Measurements from ENCODE around the gene GABBR1.
"Not testable (repeated sequence)": the region's sequence is repeated elsewhere in the genome, so short reads cannot be mapped to it uniquely, and the experiment has no call there.

Gene GABBR1

GRCh38 chr6:29632789-29633533 is at the start of gene GABBR1:
TSS of gene GABBR1 (minus strand) at chr6:29633183. CDS start at chr6:29632385, 798 bp downstream.
- Mint-ChIP-seq H3K4me1 (ENCODE audit: low read depth) (peaks cover 45% of the 10 kb centered on the region), H3K9me3 (ENCODE audit: low read depth) (no peaks in the 10 kb centered on the region), H3K4me3 (peak within 1 kb of the TSS; percentile 97), H3K27ac (peak within 1 kb of the TSS; percentile 59), H3K27me3 (no peaks in the 10 kb centered on the region), H3K36me3 (no peaks in the 10 kb centered on the region)

GRCh38 chr6:29681811-29682210 is 48.8 kb upstream of the GABBR1 start:
- H3K27me3 Mint-ChIP-seq = no peaks in the 10 kb centered on the region
- H3K4me1 Mint-ChIP-seq (ENCODE audit: low read depth) = peaks cover 2% of the 10 kb centered on the region
- no peak overlapping the region for H3K27ac Mint-ChIP-seq
- H3K4me3 Mint-ChIP-seq = no peak overlapping the region
- H3K36me3 Mint-ChIP-seq = no peaks in the 10 kb centered on the region
- H3K9me3 Mint-ChIP-seq (ENCODE audit: low read depth) = no peaks in the 10 kb centered on the region

GRCh38 chr6:29680904-29681303 is 47.9 kb upstream of the GABBR1 start, which contains the start of gene ZFP57:
TSS of gene ZFP57 (minus strand) at chr6:29681152. CDS start at chr6:29677003, 4,149 bp downstream.
- H3K4me3 Mint-ChIP-seq = no peak within 1 kb of the TSS
- no peaks in the 10 kb centered on the region for H3K27me3 Mint-ChIP-seq
- no peaks in the 10 kb centered on the region for H3K9me3 Mint-ChIP-seq (ENCODE audit: low read depth)
- no peaks in the 10 kb centered on the region for H3K36me3 Mint-ChIP-seq
- H3K27ac Mint-ChIP-seq = no peak within 1 kb of the TSS
- H3K4me1 Mint-ChIP-seq (ENCODE audit: low read depth) = peaks cover 2% of the 10 kb centered on the region

GRCh38 chr6:29680416-29680815 is 47.4 kb upstream of the GABBR1 start:
- H3K4me3 Mint-ChIP-seq = no peak overlapping the region
- no peak overlapping the region for H3K27ac Mint-ChIP-seq
- H3K27me3 Mint-ChIP-seq = no peaks in the 10 kb centered on the region

GRCh38 chr6:29679962-29680361 is 47.0 kb upstream of the GABBR1 start:
- no peaks in the 10 kb centered on the region for H3K36me3 Mint-ChIP-seq
- no peak overlapping the region for H3K27ac Mint-ChIP-seq
- H3K4me1 Mint-ChIP-seq (ENCODE audit: low read depth) = peaks cover 2% of the 10 kb centered on the region
- H3K27me3 Mint-ChIP-seq = no peaks in the 10 kb centered on the region
- H3K4me3 Mint-ChIP-seq = no peak overlapping the region
- H3K9me3 Mint-ChIP-seq (ENCODE audit: low read depth) = no peaks in the 10 kb centered on the region

More at GRCh38 chr6:29680416-29680815, 47.4 kb upstream of the GABBR1 start:
- H3K4me1 Mint-ChIP-seq (ENCODE audit: low read depth) = peaks cover 2% of the 10 kb centered on the region
- no peaks in the 10 kb centered on the region for H3K9me3 Mint-ChIP-seq (ENCODE audit: low read depth)
- H3K36me3 Mint-ChIP-seq = no peaks in the 10 kb centered on the region

GRCh38 chr6:29678114-29678513 is 45.1 kb upstream of the GABBR1 start:
- Mint-ChIP-seq H3K36me3 (no peaks in the 10 kb centered on the region), H3K27me3 (no peaks in the 10 kb centered on the region), H3K27ac (no peak overlapping the region), H3K9me3 (ENCODE audit: low read depth) (no peaks in the 10 kb centered on the region), H3K4me3 (no peak overlapping the region), H3K4me1 (ENCODE audit: low read depth) (peaks cover 2% of the 10 kb centered on the region)

GRCh38 chr6:29676981-29677601 is 44.1 kb upstream of the GABBR1 start:
- no peaks in the 10 kb centered on the region for H3K9me3 Mint-ChIP-seq (ENCODE audit: low read depth)
- no peaks in the 10 kb centered on the region for H3K27me3 Mint-ChIP-seq
- H3K36me3 Mint-ChIP-seq = no peaks in the 10 kb centered on the region
- H3K4me3 Mint-ChIP-seq = no peak overlapping the region
- H3K4me1 Mint-ChIP-seq (ENCODE audit: low read depth) = peaks cover 2% of the 10 kb centered on the region
- H3K27ac Mint-ChIP-seq = no peak overlapping the region

GRCh38 chr6:29675561-29675960 is 42.6 kb upstream of the GABBR1 start:
- Mint-ChIP-seq H3K4me3 (no peak overlapping the region), H3K36me3 (no peaks in the 10 kb centered on the region), H3K27me3 (peaks cover 9% of the 10 kb centered on the region), H3K27ac (no peak overlapping the region), H3K9me3 (ENCODE audit: low read depth) (no peaks in the 10 kb centered on the region), H3K4me1 (ENCODE audit: low read depth) (peaks cover 2% of the 10 kb centered on the region)

- Mint-ChIP-seq H3K4me3 (no peak overlapping the region), H3K9me3 (ENCODE audit: low read depth) (no peaks in the 10 kb centered on the region), H3K27me3 (peaks cover 12% of the 10 kb centered on the region), H3K36me3 (no peaks in the 10 kb centered on the region), H3K27ac (no peak overlapping the region), H3K4me1 (ENCODE audit: low read depth) (peaks cover 2% of the 10 kb centered on the region)
Measured at GRCh38 chr6:29674008-29674407, 41.0 kb upstream of the GABBR1 start.

- peaks cover 2% of the 10 kb centered on the region for H3K4me1 Mint-ChIP-seq (ENCODE audit: low read depth)
- H3K27ac Mint-ChIP-seq = no peak overlapping the region
- H3K27me3 Mint-ChIP-seq = peaks cover 13% of the 10 kb centered on the region
- no peak overlapping the region for H3K4me3 Mint-ChIP-seq
- no peaks in the 10 kb centered on the region for H3K36me3 Mint-ChIP-seq
- no peaks in the 10 kb centered on the region for H3K9me3 Mint-ChIP-seq (ENCODE audit: low read depth)
Measured at GRCh38 chr6:29673161-29673560, 40.2 kb upstream of the GABBR1 start.

GRCh38 chr6:29672116-29672515 is 39.1 kb upstream of the GABBR1 start:
- not testable (repeated sequence) for H3K27ac Mint-ChIP-seq; H3K36me3 Mint-ChIP-seq; H3K9me3 Mint-ChIP-seq (ENCODE audit: low read depth); H3K4me3 Mint-ChIP-seq; H3K4me1 Mint-ChIP-seq (ENCODE audit: low read depth)
- peaks cover 16% of the 10 kb centered on the region for H3K27me3 Mint-ChIP-seq

GRCh38 chr6:29671026-29671425 is 38.0 kb upstream of the GABBR1 start:
- H3K4me1 Mint-ChIP-seq (ENCODE audit: low read depth) = no peaks in the 10 kb centered on the region
- no peak overlapping the region for H3K27ac Mint-ChIP-seq
- no peak overlapping the region for H3K4me3 Mint-ChIP-seq
- no peaks in the 10 kb centered on the region for H3K9me3 Mint-ChIP-seq (ENCODE audit: low read depth)
- H3K27me3 Mint-ChIP-seq = peaks cover 16% of the 10 kb centered on the region
- H3K36me3 Mint-ChIP-seq = no peaks in the 10 kb centered on the region

GRCh38 chr6:29667158-29667557 is 34.2 kb upstream of the GABBR1 start:
- Mint-ChIP-seq H3K36me3 (no peaks in the 10 kb centered on the region), H3K4me3 (no peak overlapping the region), H3K9me3 (ENCODE audit: low read depth) (no peaks in the 10 kb centered on the region), H3K27me3 (peaks cover 22% of the 10 kb centered on the region), H3K4me1 (ENCODE audit: low read depth) (no peaks in the 10 kb centered on the region), H3K27ac (no peak overlapping the region)

- no peaks in the 10 kb centered on the region for H3K9me3 Mint-ChIP-seq (ENCODE audit: low read depth)
- no peak overlapping the region for H3K27ac Mint-ChIP-seq
- no peak overlapping the region for H3K4me3 Mint-ChIP-seq
- H3K27me3 Mint-ChIP-seq = peaks cover 25% of the 10 kb centered on the region
- H3K36me3 Mint-ChIP-seq = no peaks in the 10 kb centered on the region
- no peaks in the 10 kb centered on the region for H3K4me1 Mint-ChIP-seq (ENCODE audit: low read depth)
Measured at GRCh38 chr6:29666826-29667130, 33.8 kb upstream of the GABBR1 start.

GRCh38 chr6:29665942-29666825 is 33.2 kb upstream of the GABBR1 start:
- H3K9me3 Mint-ChIP-seq (ENCODE audit: low read depth) = no peaks in the 10 kb centered on the region
- H3K36me3 Mint-ChIP-seq = no peaks in the 10 kb centered on the region
- H3K4me3 Mint-ChIP-seq = no peak overlapping the region
- H3K4me1 Mint-ChIP-seq (ENCODE audit: low read depth) = no peaks in the 10 kb centered on the region
- H3K27ac Mint-ChIP-seq = no peak overlapping the region
- peaks cover 23% of the 10 kb centered on the region for H3K27me3 Mint-ChIP-seq
